Body of pancreas (tissue), 4 donors: ENCODE data around the gene CD8B2. TPM values are rescaled to one million over a fixed set of nuclear protein-coding genes. Genes with fewer than 3 reads are reported as not detected.
"Not testable (repeated sequence)": the region's sequence is repeated elsewhere in the genome, so short reads cannot be mapped to it uniquely, and the experiment has no call there.

ENCODE experiments used
- ATAC-seq: fragments of 150-250 bp; one replicate; pipeline ENCODE4 v1.9.1; 2016
- DNase-seq, 4 donors: peaks; one replicate each; pipeline ENCODE4 v3.0.0-alpha.2; 2019
- H3K27ac ChIP-seq, 4 donors: fragments of 200-600 bp; sonication (generic); 1 replicate in 3 of 4; 2 replicates in 1 of 4; pipeline versions ENCODE4 v1.5.1 to v1.6.1; 2016 to 2019; ENCODE audit warnings: mild to moderate bottlenecking in 1 of 4, mixed read lengths in 1 of 4, moderate library complexity in 1 of 4
- H3K27me3 ChIP-seq, 2 donors: fragments of 200-600 bp; sonication (generic); one replicate each; pipeline ENCODE4 v1.6.0; 2016; ENCODE audit warnings: mild to moderate bottlenecking in 1 of 2
- H3K36me3 ChIP-seq, 2 donors: fragments of 200-600 bp; sonication (generic); replicated peaks in 1 of 2; 2 replicates each; pipeline ENCODE4 v1.5.1; 2016; ENCODE audit warnings: low read depth in 2 of 2; ENCODE audit not compliant: insufficient read depth in 1 of 2
- H3K4me1 ChIP-seq: fragments of 200-600 bp; sonication (generic); one replicate; pipeline ENCODE4 v1.6.0; 2016
- H3K4me3 ChIP-seq, 2 donors: fragments of 200-600 bp; sonication (generic); 1 replicate in 1 of 2; 2 replicates in 1 of 2; pipeline ENCODE4 v1.5.1; 2016 to 2019
- H3K9me3 ChIP-seq, 3 donors: fragments of 200-600 bp; sonication (generic); 1 replicate in 2 of 3; 2 replicates in 1 of 3; pipeline ENCODE4 v1.5.1; 2016
- CTCF ChIP-seq, 7 experiments: fragments of 450-650 bp in 4 of 7; fragments of 200-600 bp in 3 of 7; sonication (generic) in 3 of 7; IDR thresholded peaks; one replicate each; pipeline ENCODE4 v1.5.1; 2016 to 2019; ENCODE audit warnings: antibody characterized with exemption in 7 of 7
- POLR2A ChIP-seq, 3 donors: fragments of 450-650 bp; IDR thresholded peaks; one replicate each; pipeline ENCODE4 v1.6.1; 2016; ENCODE audit warnings: antibody characterized with exemption in 3 of 3, mild to moderate bottlenecking in 2 of 3
- WGBS, 2 donors: methylation state at CpG; one replicate each; pipeline ENCODE4 v1.1.5; 2017; 5-methylcytosine and 5-hydroxymethylcytosine counted together
- intact Hi-C: fragments of 100-400 bp; cut with DNase I; formaldehyde crosslinking; loops from one replicate; pipeline ENCODE4 v1.15.1; 2023
- total RNA-seq, 2 donors: library from RNA; depleted of rRNA; stranded (reverse); fragments of >200 nt; gene quantifications; one replicate each; pipeline ENCODE4 v1.1.0, GENCODE V29; 2016

The CD8B2 gene
- total RNA-seq, 2 donors from 2014 or later, result not detected

GRCh38 chr2:106554411-106554810 is 67.2 kb downstream of the CD8B2 start:
- no peak for DNase-seq
- WGBS, 2 donors, result 60 to 72% methylated on average over 6 of the region's 6 CpGs
- H3K4me3 ChIP-seq, result no peak overlapping the region
- no peaks in the 10 kb centered on the region for H3K4me1 ChIP-seq
- H3K36me3 ChIP-seq, result no peaks in the 10 kb centered on the region
- no peaks in the 10 kb centered on the region for H3K9me3 ChIP-seq
- H3K27ac ChIP-seq, result no peak overlapping the region
- no peak for TF ChIP-seq POLR2A (IDR thresholded peaks at IDR 0.05)
- no peak for ATAC-seq
- H3K27me3 ChIP-seq, result no peaks in the 10 kb centered on the region
- intact Hi-C loops, result no loop called here

- H3K36me3 ChIP-seq, result no peaks in the 10 kb centered on the region
- no peak overlapping the region for H3K4me3 ChIP-seq
- no peaks in the 10 kb centered on the region for H3K9me3 ChIP-seq
- H3K27ac ChIP-seq, result no peak overlapping the region
- ATAC-seq (no peak), DNase-seq (no peak)
- 0% methylated on average over 1 of the region's 1 CpG for WGBS, 2 donors
- intact Hi-C loops, result no loop called here
- H3K4me1 ChIP-seq, result no peaks in the 10 kb centered on the region
- H3K27me3 ChIP-seq, result no peaks in the 10 kb centered on the region
- TF ChIP-seq CTCF (IDR thresholded peaks at IDR 0.05), result no peak
- TF ChIP-seq POLR2A (IDR thresholded peaks at IDR 0.05), result no peak
Observed at GRCh38 chr2:106555053-106555452, 67.9 kb downstream of the CD8B2 start.

GRCh38 chr2:106559786-106560185 is 72.6 kb downstream of the CD8B2 start:
- intact Hi-C loops, H3K27ac ChIP-seq, ATAC-seq, H3K27me3 ChIP-seq, H3K36me3 ChIP-seq, H3K9me3 ChIP-seq, H3K4me3 ChIP-seq, H3K4me1 ChIP-seq, DNase-seq: not testable (repeated sequence)
- WGBS, 2 donors, result 88 to 89% methylated on average over 3 of the region's 3 CpGs

- Histone ChIP-seq H3K27me3 (no peaks in the 10 kb centered on the region), H3K4me3 (no peak overlapping the region), H3K4me1 (no peaks in the 10 kb centered on the region), H3K27ac (no peak overlapping the region), H3K36me3 (no peaks in the 10 kb centered on the region), H3K9me3 (no peaks in the 10 kb centered on the region)
- DNase-seq (no peak), ATAC-seq (no peak)
- intact Hi-C loops, result no loop called here
- WGBS, 2 donors, result 42 to 60% methylated on average over 1 of the region's 1 CpG
- no peak for TF ChIP-seq CTCF (IDR thresholded peaks at IDR 0.05)
Observed at GRCh38 chr2:106560773-106561172, 73.6 kb downstream of the CD8B2 start.

- DNase-seq (no peak), ATAC-seq (no peak)
- Histone ChIP-seq H3K9me3 (no peaks in the 10 kb centered on the region), H3K27ac (no peak overlapping the region), H3K36me3 (no peaks in the 10 kb centered on the region), H3K4me1 (no peaks in the 10 kb centered on the region), H3K4me3 (no peak overlapping the region), H3K27me3 (no peaks in the 10 kb centered on the region)
- TF ChIP-seq CTCF (IDR thresholded peaks at IDR 0.05) (no peak), POLR2A (IDR thresholded peaks at IDR 0.05) (no peak)
- intact Hi-C loops, result no loop called here
- WGBS, 2 donors, result 44 to 62% methylated on average over 2 to 8 of the region's 8 CpGs
Observed at GRCh38 chr2:106561356-106561755, 74.2 kb downstream of the CD8B2 start.

GRCh38 chr2:106561803-106562202 is 74.6 kb downstream of the CD8B2 start:
- H3K27ac ChIP-seq, result no peak overlapping the region
- H3K4me1 ChIP-seq, result no peaks in the 10 kb centered on the region

More at GRCh38 chr2:106561803-106562202, 74.6 kb downstream of the CD8B2 start:
- ATAC-seq (no peak), DNase-seq (no peak)
- H3K4me3 ChIP-seq, result no peak overlapping the region
- TF ChIP-seq CTCF (IDR thresholded peaks at IDR 0.05), result no peak
- TF ChIP-seq POLR2A (IDR thresholded peaks at IDR 0.05), result no peak
- 87 to 91% methylated on average over 4 of the region's 4 CpGs for WGBS, 2 donors
- intact Hi-C loops, result no loop called here
- H3K9me3 ChIP-seq, result no peaks in the 10 kb centered on the region
- H3K36me3 ChIP-seq, result no peaks in the 10 kb centered on the region
- H3K27me3 ChIP-seq, result no peaks in the 10 kb centered on the region
